DOHH2 (cell line): ENCODE measurements around the gene STRN4.

Experiments
- H3F3A ChIP-seq: fragments of 200-600 bp; sonication (generic), shearing (Covaris generic); 2 replicates; pipeline ENCODE4 v1.6.0; 2016; ENCODE audit warnings: antibody characterized with exemption, mild to moderate bottlenecking; ENCODE audit not compliant: control insufficient read depth, insufficient read depth
- H3K27ac ChIP-seq: fragments of 200-600 bp; sonication (generic); 2 replicates; pipeline ENCODE4 v1.5.1; 2014; ENCODE audit warnings: low read depth, mild to moderate bottlenecking, low read length, moderate library complexity
- H3K27me3 ChIP-seq: fragments of 200-600 bp; sonication (generic); 2 replicates; pipeline ENCODE4 v1.6.1; 2014; ENCODE audit warnings: mild to moderate bottlenecking, low read length, mixed read lengths; ENCODE audit not compliant: control insufficient read depth
- H3K36me3 ChIP-seq: fragments of 200-600 bp; sonication (generic); 2 replicates; pipeline ENCODE4 v1.6.1; 2014; ENCODE audit warnings: mild to moderate bottlenecking, low read length, moderate library complexity, mixed read lengths; ENCODE audit not compliant: control insufficient read depth
- H3K4me1 ChIP-seq: fragments of 200-600 bp; sonication (generic); 2 replicates; pipeline ENCODE4 v1.6.1; 2014; ENCODE audit warnings: mild to moderate bottlenecking, low read length, mixed read lengths; ENCODE audit not compliant: control insufficient read depth
- H3K4me2 ChIP-seq: fragments of 200-600 bp; sonication (generic); 2 replicates; pipeline ENCODE4 v1.6.0; 2014; ENCODE audit warnings: mild to moderate bottlenecking, low read length, moderate library complexity
- H3K4me3 ChIP-seq: fragments of 200-600 bp; sonication (generic); 2 replicates; pipeline ENCODE4 v1.5.1; 2014; ENCODE audit warnings: mild to moderate bottlenecking, low read length, mixed read lengths
- H3K79me2 ChIP-seq: fragments of 200-600 bp; sonication (generic); 2 replicates; pipeline ENCODE4 v1.6.1; 2014; ENCODE audit warnings: mild to moderate bottlenecking, low read length, mixed read lengths; ENCODE audit not compliant: control insufficient read depth
- H3K9me2 ChIP-seq: fragments of 200-600 bp; sonication (generic); replicated peaks from 2 replicates; pipeline ENCODE4 v1.6.1; 2014; ENCODE audit warnings: mild to moderate bottlenecking, low read length, mixed read lengths; ENCODE audit not compliant: control insufficient read depth
- H3K9me3 ChIP-seq: fragments of 200-600 bp; sonication (generic); 2 replicates; pipeline ENCODE4 v1.6.1; 2014; ENCODE audit warnings: antibody characterized with exemption, low read length, mixed read lengths; ENCODE audit not compliant: control insufficient read depth, insufficient read depth
- H4K20me1 ChIP-seq: fragments of 200-600 bp; sonication (generic); 2 replicates; pipeline ENCODE4 v1.6.0; 2014; ENCODE audit warnings: low read depth, mild to moderate bottlenecking, antibody characterized with exemption, low read length, moderate library complexity; ENCODE audit not compliant: control insufficient read depth, insufficient read depth
- EZH2phosphoT487 ChIP-seq: fragments of 200-600 bp; sonication (generic); IDR thresholded peaks from 2 replicates; pipeline ENCODE4 v1.6.1; 2017; ENCODE audit warnings: borderline replicate concordance, mild to moderate bottlenecking, antibody characterized with exemption, low read length, moderate library complexity, mixed read lengths
- TF ChIP-seq, protein P1 (sequence below): fragments of 200-600 bp; sonication (generic); IDR thresholded peaks from one replicate; pipeline ENCODE4 v1.5.1; 2014; ENCODE audit warnings: antibody characterized with exemption, mild to moderate bottlenecking, low read depth, low read length; ENCODE audit not compliant: poor library complexity, severe bottlenecking

Gene STRN4

DNA sequence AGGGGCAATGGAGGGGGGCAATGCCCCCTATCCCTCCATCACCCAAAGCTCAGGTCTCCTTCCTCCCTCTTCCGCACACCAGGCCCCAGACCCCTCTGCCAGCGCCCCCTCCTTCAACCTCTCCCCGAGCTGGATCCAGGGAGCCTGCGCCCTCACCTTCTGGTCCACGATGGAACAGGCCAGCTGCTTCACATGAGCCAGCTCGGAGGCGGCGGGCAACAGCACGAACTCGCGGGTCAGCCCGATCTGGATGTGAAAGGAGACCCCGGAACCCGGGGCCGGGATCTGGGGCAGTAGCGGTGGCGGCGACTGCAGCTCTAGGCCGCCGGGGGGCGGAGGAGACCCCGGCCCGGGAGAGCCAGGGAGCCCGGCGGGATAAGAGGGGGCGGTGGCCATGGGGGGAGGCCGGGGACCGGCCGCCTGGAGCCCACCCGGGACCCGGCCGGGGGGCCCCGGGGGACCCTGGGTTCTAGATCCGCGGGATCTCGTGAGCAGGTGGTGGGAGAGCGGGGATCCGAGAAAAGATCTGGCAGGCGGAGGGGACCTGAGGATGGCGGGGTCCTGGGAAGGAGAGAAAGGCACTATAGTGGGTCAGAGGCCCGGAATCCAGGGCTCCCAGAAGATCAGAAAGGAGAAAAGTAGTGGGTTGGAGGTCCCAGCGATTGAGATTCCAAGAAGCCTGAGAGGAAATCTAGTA, 30.1 kb downstream of the STRN4 start:
- H3K9me2 ChIP-seq: no peaks in the 10 kb centered on the region
- H3K4me3 ChIP-seq: peak overlapping the region; percentile 88
- no peaks in the 10 kb centered on the region for H3K27me3 ChIP-seq
- no peak for TF ChIP-seq EZH2phosphoT487
- TF ChIP-seq, protein P1, sequence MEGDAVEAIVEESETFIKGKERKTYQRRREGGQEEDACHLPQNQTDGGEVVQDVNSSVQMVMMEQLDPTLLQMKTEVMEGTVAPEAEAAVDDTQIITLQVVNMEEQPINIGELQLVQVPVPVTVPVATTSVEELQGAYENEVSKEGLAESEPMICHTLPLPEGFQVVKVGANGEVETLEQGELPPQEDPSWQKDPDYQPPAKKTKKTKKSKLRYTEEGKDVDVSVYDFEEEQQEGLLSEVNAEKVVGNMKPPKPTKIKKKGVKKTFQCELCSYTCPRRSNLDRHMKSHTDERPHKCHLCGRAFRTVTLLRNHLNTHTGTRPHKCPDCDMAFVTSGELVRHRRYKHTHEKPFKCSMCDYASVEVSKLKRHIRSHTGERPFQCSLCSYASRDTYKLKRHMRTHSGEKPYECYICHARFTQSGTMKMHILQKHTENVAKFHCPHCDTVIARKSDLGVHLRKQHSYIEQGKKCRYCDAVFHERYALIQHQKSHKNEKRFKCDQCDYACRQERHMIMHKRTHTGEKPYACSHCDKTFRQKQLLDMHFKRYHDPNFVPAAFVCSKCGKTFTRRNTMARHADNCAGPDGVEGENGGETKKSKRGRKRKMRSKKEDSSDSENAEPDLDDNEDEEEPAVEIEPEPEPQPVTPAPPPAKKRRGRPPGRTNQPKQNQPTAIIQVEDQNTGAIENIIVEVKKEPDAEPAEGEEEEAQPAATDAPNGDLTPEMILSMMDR: peak; percentile 42
- peak overlapping the region; percentile 100 for H3K4me2 ChIP-seq
- H3K79me2 ChIP-seq: peaks cover 47% of the 10 kb centered on the region
- peaks cover 62% of the 10 kb centered on the region for H3K4me1 ChIP-seq
- peaks cover 35% of the 10 kb centered on the region for H3F3A ChIP-seq
- H3K36me3 ChIP-seq: peaks cover 68% of the 10 kb centered on the region
- no peaks in the 10 kb centered on the region for H3K9me3 ChIP-seq
- no peaks in the 10 kb centered on the region for H4K20me1 ChIP-seq
- H3K27ac ChIP-seq: peak overlapping the region; percentile 93

DNA sequence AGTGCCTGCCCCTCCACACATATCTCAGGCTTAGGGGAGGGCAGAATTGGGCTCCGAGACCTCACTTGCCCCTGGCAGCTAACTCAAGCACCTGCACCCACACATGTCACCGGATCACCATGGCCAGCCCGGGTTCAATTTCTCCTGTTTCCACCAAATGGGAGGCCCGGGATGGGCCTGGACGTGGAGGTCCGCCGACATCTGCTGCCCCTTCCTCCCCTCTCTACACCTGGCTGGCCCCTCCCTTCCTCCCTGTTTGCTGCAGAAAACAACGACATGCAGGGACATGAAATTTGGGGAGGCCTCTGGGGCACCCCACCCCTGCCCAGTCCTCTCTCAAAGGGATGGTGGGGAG, 30.7 kb downstream of the STRN4 start:
- H3K9me2 ChIP-seq: no peaks in the 10 kb centered on the region
- peak overlapping the region; percentile 88 for H3K4me3 ChIP-seq
- no peaks in the 10 kb centered on the region for H3K9me3 ChIP-seq
- peaks cover 68% of the 10 kb centered on the region for H3K36me3 ChIP-seq
- no peaks in the 10 kb centered on the region for H4K20me1 ChIP-seq
- H3K27ac ChIP-seq: peak overlapping the region; percentile 93
- TF ChIP-seq EZH2phosphoT487: no peak
- TF ChIP-seq, protein P1: no peak
- peaks cover 35% of the 10 kb centered on the region for H3F3A ChIP-seq
- H3K27me3 ChIP-seq: no peaks in the 10 kb centered on the region
- H3K4me1 ChIP-seq: peaks cover 57% of the 10 kb centered on the region
- H3K4me2 ChIP-seq: peak overlapping the region; percentile 100
- H3K79me2 ChIP-seq: peaks cover 50% of the 10 kb centered on the region

DNA sequence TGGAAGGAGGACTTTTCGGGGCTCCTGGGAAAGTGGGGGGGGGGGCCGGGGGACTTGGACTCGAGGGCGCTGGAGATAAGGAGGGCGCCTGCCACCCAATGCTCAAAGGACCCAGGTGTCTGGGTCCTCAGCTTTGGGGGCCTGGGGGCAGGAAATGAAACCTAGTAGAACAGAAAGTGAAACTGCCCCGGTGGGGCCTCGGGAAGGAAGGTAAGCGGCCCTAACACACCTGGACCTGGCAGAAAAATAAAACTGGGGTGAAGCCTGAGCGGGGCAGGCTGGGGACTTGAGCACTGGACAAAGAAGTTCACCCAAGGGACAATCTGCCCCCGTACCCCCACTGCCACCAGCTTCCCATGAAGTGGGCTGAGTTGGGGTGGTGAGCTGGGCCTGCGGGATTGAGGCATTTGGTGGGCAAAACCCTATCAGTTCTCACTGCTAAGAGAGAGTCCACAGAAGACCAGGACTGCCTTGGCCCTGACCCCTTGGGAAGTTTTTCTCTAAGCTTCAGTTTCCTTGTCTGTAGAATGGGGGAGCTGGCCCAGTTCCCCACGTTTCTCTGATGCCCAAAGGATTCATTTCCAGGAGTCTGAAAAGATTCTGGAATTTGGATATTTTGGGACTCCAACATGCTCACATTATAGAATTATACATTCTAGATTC, 31.7 kb downstream of the STRN4 start:
- peaks cover 66% of the 10 kb centered on the region for H3K36me3 ChIP-seq
- peaks cover 34% of the 10 kb centered on the region for H3F3A ChIP-seq
- no peaks in the 10 kb centered on the region for H3K9me2 ChIP-seq
- peaks cover 50% of the 10 kb centered on the region for H3K79me2 ChIP-seq
- TF ChIP-seq EZH2phosphoT487: no peak
- TF ChIP-seq, protein P1: no peak
- peaks cover 47% of the 10 kb centered on the region for H3K4me1 ChIP-seq
- no peaks in the 10 kb centered on the region for H3K9me3 ChIP-seq
- H3K4me2 ChIP-seq: peak overlapping the region; percentile 100
- no peaks in the 10 kb centered on the region for H4K20me1 ChIP-seq
- peak overlapping the region; percentile 93 for H3K27ac ChIP-seq
- peak overlapping the region; percentile 88 for H3K4me3 ChIP-seq
- H3K27me3 ChIP-seq: no peaks in the 10 kb centered on the region
